Thoracic aorta (tissue), 2 donors: ENCODE results near the gene PDE6B. TPM values are rescaled to one million over a fixed set of nuclear protein-coding genes. Genes with fewer than 3 reads are reported as not detected.

ENCODE experiments used
- ATAC-seq: fragments of 150-250 bp; one replicate; pipeline ENCODE4 v1.8.0; 2017; ENCODE audit warnings: low read depth; ENCODE audit not compliant: insufficient number of reproducible peaks, low FRiP score
- DNase-seq: peaks from one replicate; pipeline ENCODE4 v3.0.0-alpha.2; 2020; ENCODE audit warnings: low spot score
- H3K27ac ChIP-seq, 2 donors: fragments of 200-600 bp; sonication (generic); 1 replicate in 1 of 2; 2 replicates in 1 of 2; pipeline ENCODE4 v1.5.1; 2016; ENCODE audit warnings: mild to moderate bottlenecking in 2 of 2, moderate library complexity in 2 of 2
- H3K27me3 ChIP-seq: fragments of 200-600 bp; sonication (generic); replicated peaks from 2 replicates; pipeline ENCODE4 v1.6.0; 2016; ENCODE audit warnings: mild to moderate bottlenecking; ENCODE audit not compliant: insufficient read depth
- H3K36me3 ChIP-seq: fragments of 200-600 bp; sonication (generic); one replicate; pipeline ENCODE4 v1.5.1; 2016
- H3K4me1 ChIP-seq, 2 donors: fragments of 200-600 bp; sonication (generic); 1 replicate in 1 of 2; 2 replicates in 1 of 2; pipeline versions ENCODE4 v1.5.1 to v1.6.0; 2016; ENCODE audit warnings: low read depth in 2 of 2, mild to moderate bottlenecking in 1 of 2; ENCODE audit not compliant: control insufficient read depth in 1 of 2
- H3K4me3 ChIP-seq: fragments of 200-600 bp; sonication (generic); 2 replicates; pipeline ENCODE4 v1.5.1; 2016; ENCODE audit warnings: mild to moderate bottlenecking
- H3K9me3 ChIP-seq: fragments of 200-600 bp; sonication (generic); 2 replicates; pipeline ENCODE4 v1.5.1; 2016
- total RNA-seq, 2 donors: library from RNA; depleted of rRNA; stranded (reverse); fragments of >200 nt; gene quantifications; one replicate each; pipeline versions ENCODE4 v1.1.0 to v1.2.3, GENCODE V29; 2016
- TF ChIP-seq, protein P1 (sequence below): fragments of 200-600 bp; sonication (generic); IDR thresholded peaks from one replicate; pipeline ENCODE4 v1.5.1; 2019; ENCODE audit warnings: antibody characterized with exemption

Gene PDE6B
- total RNA-seq, 2 donors from 2014 or later: 1.8 to 3.6 TPM

DNA sequence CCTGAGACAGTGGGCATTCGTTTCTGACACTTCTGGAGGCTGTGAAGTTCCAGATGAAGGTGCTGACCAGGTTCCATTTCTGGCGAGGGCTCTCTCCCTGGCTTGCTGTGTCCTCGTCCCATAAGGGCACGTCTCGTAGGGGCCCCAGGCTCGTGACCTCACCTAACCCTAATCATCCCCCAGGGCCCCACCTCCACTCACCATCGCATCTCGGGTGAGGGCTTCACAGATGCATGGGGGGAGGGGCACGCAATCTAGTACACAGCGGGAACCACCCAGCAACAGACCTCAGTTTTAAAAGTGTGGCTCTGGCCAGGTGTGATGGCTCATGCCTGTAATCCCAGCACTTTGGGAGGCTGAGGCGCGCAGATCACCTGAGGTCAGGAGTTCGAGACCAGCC is 22.1 kb downstream of the PDE6B start:
- Histone ChIP-seq H3K9me3 (no peaks in the 10 kb centered on the region), H3K4me3 (no peak overlapping the region), H3K27me3 (no peaks in the 10 kb centered on the region), H3K4me1 (no peaks in the 10 kb centered on the region), H3K36me3 (no peaks in the 10 kb centered on the region), H3K27ac (no peak overlapping the region)
- ATAC-seq (no peak), DNase-seq (no peak)
- TF ChIP-seq, protein P1, sequence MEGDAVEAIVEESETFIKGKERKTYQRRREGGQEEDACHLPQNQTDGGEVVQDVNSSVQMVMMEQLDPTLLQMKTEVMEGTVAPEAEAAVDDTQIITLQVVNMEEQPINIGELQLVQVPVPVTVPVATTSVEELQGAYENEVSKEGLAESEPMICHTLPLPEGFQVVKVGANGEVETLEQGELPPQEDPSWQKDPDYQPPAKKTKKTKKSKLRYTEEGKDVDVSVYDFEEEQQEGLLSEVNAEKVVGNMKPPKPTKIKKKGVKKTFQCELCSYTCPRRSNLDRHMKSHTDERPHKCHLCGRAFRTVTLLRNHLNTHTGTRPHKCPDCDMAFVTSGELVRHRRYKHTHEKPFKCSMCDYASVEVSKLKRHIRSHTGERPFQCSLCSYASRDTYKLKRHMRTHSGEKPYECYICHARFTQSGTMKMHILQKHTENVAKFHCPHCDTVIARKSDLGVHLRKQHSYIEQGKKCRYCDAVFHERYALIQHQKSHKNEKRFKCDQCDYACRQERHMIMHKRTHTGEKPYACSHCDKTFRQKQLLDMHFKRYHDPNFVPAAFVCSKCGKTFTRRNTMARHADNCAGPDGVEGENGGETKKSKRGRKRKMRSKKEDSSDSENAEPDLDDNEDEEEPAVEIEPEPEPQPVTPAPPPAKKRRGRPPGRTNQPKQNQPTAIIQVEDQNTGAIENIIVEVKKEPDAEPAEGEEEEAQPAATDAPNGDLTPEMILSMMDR: no peak

DNA sequence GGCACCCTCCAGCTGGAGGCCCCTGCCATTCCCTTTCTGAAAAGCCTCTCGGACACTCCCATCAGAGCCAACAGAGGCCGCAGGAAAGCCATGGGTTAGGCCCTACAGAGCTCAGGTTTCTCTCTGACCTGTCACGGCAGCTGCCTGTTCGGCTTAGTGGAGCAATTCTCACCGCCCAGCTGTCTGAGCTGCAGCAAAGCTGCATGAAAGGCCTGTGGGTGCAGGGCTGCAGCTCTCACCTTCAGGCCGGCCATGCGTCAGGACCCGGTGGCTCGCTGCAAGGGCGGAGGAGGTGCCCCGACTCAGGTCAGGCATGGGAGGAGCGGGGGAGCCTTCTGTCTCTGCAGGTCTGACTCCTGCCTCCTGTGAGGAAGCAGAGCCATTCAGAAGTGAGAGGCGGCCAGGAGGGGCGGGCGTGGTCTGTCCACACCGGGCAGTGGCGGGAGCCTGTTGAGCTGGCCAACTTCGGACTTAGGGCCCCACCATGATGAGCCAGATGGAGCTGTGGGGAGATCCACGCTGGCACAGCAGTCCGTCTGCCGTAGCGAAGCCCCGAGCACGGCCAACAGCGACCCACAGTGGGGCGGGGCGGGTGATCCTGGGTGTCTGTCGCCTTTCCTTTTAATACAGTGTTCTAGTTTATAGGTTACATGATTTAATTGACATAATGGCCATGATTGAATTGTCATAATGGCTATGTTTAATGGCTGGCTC is 23.4 kb downstream of the PDE6B start:
- Histone ChIP-seq H3K4me3 (no peak overlapping the region), H3K9me3 (no peaks in the 10 kb centered on the region), H3K4me1 (no peaks in the 10 kb centered on the region), H3K27ac (no peak overlapping the region), H3K36me3 (no peaks in the 10 kb centered on the region), H3K27me3 (no peaks in the 10 kb centered on the region)
- DNase-seq (no peak), ATAC-seq (no peak)
- TF ChIP-seq, protein P1: no peak

DNA sequence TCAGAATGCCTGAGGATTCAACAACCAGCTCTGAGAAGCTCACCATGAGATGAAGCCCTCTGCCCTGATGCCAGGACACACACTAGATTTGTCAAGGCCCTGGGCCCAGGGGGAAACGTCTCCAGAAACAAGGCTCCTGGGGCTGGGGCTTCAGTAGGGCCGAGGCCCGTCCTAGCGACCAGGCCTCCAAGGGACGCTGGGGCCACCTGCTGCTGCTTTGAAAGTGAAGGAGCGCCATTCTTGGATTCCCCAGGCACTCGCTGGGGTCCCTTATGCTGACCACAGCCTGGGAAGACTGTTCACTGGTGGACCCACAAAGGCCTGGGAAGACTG is 23.9 kb downstream of the PDE6B start:
- DNase-seq: no peak

DNA sequence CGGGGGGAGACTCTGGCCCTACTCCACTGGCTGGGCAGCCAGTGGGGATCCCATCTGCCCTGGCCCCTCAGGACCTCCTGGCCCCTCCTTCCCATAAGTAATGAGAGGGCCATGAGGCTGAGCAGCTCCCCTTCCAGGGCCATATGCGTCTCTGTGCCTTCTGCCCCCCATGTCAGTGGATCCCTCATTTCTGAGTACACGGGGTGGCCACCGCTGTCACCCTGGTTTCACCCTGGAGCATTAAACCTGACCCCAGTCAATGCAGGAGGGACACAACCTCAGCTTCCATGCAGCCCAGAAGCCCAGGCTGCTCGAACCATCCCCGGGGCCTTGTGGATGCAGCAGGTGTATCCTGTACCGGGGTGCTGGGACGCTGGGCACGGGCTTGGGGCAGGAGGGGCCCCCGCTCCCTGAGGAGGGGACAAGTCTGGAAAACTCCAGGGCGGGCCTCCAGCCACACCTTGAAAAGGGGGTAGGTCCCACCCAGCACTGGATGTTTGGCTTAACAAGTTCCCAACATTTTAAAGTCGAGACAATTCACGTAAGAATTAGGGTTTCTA is 24.5 kb downstream of the PDE6B start:
- TF ChIP-seq, protein P1: no peak
- no peaks in the 10 kb centered on the region for H3K9me3 ChIP-seq
- DNase-seq (no peak), ATAC-seq (no peak)
- H3K4me3 ChIP-seq: no peak overlapping the region
- no peaks in the 10 kb centered on the region for H3K4me1 ChIP-seq
- no peak overlapping the region for H3K27ac ChIP-seq
- H3K36me3 ChIP-seq: no peaks in the 10 kb centered on the region
- H3K27me3 ChIP-seq: no peaks in the 10 kb centered on the region

More for the DNA sequence above, 23.9 kb downstream of the PDE6B start:
- H3K4me3 ChIP-seq: no peak overlapping the region
- H3K9me3 ChIP-seq: no peaks in the 10 kb centered on the region
- no peaks in the 10 kb centered on the region for H3K4me1 ChIP-seq
- no peaks in the 10 kb centered on the region for H3K27me3 ChIP-seq
- ATAC-seq: no peak
- H3K36me3 ChIP-seq: no peaks in the 10 kb centered on the region
- no peak overlapping the region for H3K27ac ChIP-seq
- TF ChIP-seq, protein P1: no peak

DNA sequence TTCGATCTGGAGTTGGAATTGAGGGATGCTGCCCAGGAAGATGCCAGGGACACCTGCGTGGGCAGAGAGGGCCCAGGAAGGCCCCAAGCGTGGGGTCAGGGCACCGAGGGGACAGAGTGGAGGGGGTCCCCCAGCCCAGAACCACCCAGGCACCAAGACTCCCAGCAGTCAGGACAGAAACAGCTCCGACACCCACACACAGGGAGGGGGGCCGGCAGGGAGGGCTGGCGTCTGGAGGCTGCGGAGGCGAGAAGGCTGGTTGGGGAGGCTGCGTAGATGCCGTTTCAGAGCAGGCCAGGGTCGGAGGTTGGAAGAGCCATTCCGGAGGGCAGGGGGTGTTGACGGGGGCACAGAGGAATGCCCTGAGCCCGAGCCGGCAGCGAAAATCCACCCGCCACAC is 25.1 kb downstream of the PDE6B start:
- DNase-seq (no peak), ATAC-seq (no peak)
- H3K27ac ChIP-seq: no peak overlapping the region
- H3K4me1 ChIP-seq: no peaks in the 10 kb centered on the region
- H3K9me3 ChIP-seq: no peaks in the 10 kb centered on the region
- H3K4me3 ChIP-seq: no peak overlapping the region
- no peaks in the 10 kb centered on the region for H3K27me3 ChIP-seq
- no peaks in the 10 kb centered on the region for H3K36me3 ChIP-seq
- TF ChIP-seq, protein P1: no peak
